GM10266 (cell line): ENCODE data around the gene WASHC4.
A peak's percentile ranks its signal among the peaks of the same experiment; 100 is the strongest.

Experiments
- DNase-seq: peaks from one replicate; pipeline ENCODE4 v3.0.0; 2012; ENCODE audit errors: extremely low spot score
- CTCF ChIP-seq: IDR thresholded peaks from 2 replicates; pipeline ENCODE4 v1.5.1; 2012; ENCODE audit warnings: mild to moderate bottlenecking, low read depth; ENCODE audit not compliant: control insufficient read depth, insufficient read depth; ENCODE audit errors: missing control alignments

Gene WASHC4

GRCh38 chr12:105083551-105084105 lies 23.9 kb upstream of the WASHC4 start:
- peak; percentile 27 for DNase-seq
- TF ChIP-seq CTCF, result no peak

- no peak for TF ChIP-seq CTCF
- DNase-seq, result peak; percentile 76
Observed at GRCh38 chr12:105084251-105085250, 23.0 kb upstream of the WASHC4 start, which contains the start of gene ALDH1L2. TSS of gene ALDH1L2 (minus strand) at chr12:105084458. CDS start at chr12:105084436, 22 bp downstream.

- TF ChIP-seq CTCF, result no peak
- no peak for DNase-seq
Observed at GRCh38 chr12:105085501-105085900, 22.0 kb upstream of the WASHC4 start.

GRCh38 chr12:105089817-105090216 lies 17.7 kb upstream of the WASHC4 start:
- DNase-seq, result no peak
- no peak for TF ChIP-seq CTCF

GRCh38 chr12:105090361-105090760 lies 17.2 kb upstream of the WASHC4 start:
- no peak for DNase-seq
- no peak for TF ChIP-seq CTCF

GRCh38 chr12:105091476-105092206 lies 15.9 kb upstream of the WASHC4 start:
- no peak for DNase-seq
- TF ChIP-seq CTCF, result no peak
